GM18873 (cell line): ENCODE results near the gene CACNA1G.

Experiments
- ATAC-seq: cut with Tn5 transposase; IDR thresholded peaks from one replicate; pipeline ENCODE4 v1.9.1; 2021; ENCODE audit warnings: mild to moderate bottlenecking, moderate library complexity, moderate number of reproducible peaks; ENCODE audit not compliant: unreplicated experiment, low FRiP score

The CACNA1G gene

GRCh38 chr17:50564916-50565315 is 4.4 kb downstream of the CACNA1G start:
- no peak for ATAC-seq

DNA sequence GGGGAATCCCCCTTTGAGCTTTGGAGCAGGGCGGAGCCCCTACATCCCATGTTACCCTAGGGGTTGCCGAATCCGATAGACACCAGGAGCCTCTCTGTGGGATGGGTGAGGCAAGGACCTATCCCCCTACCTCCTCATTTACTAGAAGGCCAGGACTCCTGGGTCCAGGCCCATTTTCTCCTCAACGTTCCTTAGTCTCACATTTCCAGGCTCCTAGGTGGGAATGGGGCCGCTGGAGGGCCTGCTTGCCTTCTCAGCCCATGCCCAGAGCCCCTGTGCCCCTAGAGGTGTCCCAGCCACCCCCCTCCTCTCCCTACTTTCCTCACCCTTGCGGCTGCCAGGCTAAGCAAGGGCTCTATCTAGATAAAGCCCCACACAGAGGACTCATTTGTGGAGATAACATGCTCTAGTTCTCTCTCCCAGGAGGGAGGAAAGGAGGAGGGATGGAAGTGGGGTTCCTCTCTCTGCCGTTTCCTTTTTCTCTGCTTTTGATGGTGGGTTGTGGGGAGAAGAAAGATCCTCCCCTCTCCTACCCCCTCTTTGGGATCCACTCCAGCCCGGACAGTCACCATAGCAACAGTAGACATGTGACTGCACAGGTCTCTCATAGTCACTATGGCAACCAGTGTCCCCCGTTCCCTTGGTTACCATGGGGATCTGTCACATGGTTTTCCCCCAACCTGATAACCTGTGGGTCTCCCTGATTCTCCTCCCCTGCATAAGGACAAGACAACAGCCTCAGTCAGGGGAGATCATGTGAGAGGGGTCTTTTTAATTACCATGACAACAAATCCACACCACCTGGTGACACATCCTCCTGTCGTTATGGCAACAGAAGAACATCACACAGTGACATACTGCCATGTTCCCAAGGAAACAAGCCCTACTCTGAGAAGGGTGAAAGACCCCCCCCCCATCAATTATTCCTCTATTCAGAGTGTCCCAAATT is 5.2 kb downstream of the CACNA1G start:
- no peak for ATAC-seq

- no peak for ATAC-seq
These were observed 6.4 kb downstream of the CACNA1G start for GRCh38 chr17:50566886-50567285.

DNA sequence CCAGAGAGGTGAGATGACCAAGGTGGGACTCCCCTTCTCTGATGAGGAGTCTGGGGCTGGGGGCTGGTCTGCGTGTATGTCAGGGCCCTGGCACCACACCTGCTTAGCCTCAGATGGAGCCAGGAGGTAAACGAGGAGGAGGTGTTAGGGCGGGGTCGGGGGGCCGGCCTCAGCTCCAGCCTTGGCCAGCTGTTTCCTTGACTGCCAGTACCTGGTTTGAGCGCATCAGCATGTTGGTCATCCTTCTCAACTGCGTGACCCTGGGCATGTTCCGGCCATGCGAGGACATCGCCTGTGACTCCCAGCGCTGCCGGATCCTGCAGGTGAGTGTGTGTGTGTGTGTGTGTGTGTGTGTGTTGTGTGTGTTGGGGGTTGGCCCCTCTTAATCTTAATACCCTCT is 8.1 kb downstream of the CACNA1G start:
- no peak for ATAC-seq

- ATAC-seq, result no peak
These were observed 9.1 kb downstream of the CACNA1G start for GRCh38 chr17:50569592-50569991.

DNA sequence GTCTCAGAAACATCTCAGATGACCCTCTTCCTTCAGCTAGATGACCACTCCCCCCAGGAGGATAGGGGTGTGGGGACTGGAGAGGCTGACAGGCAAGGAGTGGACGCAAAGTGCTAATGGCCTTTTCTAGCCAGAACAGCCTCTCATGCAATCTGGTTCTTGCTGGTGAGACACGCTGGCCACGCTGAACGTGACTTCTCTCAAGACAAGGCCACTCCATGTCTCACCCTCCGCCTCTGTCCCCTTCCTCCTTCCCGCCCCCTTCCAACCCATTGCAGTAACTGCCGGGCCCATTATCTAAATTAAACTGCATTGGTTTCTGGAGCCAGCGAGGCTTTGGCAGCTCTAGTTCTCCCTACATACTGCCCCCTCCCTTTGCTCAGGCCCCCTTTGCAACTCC is 9.5 kb downstream of the CACNA1G start:
- ATAC-seq, result no peak

GRCh38 chr17:50570528-50570927 is 10.0 kb downstream of the CACNA1G start:
- ATAC-seq, result no peak

DNA sequence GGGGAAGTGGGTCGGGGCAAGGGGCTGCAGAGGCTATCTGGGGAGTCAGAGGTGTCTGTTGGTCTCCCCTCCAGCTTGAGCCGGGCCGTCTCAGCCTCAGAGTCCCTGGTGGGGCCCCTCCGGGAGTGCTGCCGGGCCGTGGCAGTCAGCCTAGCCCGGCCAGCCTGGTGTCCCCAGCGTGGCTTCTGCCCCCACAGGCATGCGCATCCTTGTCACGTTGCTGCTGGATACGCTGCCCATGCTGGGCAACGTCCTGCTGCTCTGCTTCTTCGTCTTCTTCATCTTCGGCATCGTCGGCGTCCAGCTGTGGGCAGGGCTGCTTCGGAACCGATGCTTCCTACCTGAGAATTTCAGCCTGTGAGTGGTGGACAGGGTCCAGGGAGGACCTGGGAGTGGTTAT is 11.2 kb downstream of the CACNA1G start:
- no peak for ATAC-seq

DNA sequence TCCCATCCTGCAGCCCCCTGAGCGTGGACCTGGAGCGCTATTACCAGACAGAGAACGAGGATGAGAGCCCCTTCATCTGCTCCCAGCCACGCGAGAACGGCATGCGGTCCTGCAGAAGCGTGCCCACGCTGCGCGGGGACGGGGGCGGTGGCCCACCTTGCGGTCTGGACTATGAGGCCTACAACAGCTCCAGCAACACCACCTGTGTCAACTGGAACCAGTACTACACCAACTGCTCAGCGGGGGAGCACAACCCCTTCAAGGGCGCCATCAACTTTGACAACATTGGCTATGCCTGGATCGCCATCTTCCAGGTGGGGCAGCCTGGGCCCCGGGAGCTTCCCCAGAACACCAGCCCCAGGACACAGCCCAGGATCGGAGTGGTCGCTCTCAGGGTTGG is 12.0 kb downstream of the CACNA1G start:
- ATAC-seq, result no peak

- no peak for ATAC-seq
These were observed 13.5 kb downstream of the CACNA1G start for GRCh38 chr17:50573866-50574611.

DNA sequence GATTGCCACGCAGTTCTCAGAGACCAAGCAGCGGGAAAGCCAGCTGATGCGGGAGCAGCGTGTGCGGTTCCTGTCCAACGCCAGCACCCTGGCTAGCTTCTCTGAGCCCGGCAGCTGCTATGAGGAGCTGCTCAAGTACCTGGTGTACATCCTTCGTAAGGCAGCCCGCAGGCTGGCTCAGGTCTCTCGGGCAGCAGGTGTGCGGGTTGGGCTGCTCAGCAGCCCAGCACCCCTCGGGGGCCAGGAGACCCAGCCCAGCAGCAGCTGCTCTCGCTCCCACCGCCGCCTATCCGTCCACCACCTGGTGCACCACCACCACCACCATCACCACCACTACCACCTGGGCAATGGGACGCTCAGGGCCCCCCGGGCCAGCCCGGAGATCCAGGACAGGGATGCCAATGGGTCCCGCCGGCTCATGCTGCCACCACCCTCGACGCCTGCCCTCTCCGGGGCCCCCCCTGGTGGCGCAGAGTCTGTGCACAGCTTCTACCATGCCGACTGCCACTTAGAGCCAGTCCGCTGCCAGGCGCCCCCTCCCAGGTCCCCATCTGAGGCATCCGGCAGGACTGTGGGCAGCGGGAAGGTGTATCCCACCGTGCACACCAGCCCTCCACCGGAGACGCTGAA is 15.2 kb downstream of the CACNA1G start:
- ATAC-seq, result no peak

DNA sequence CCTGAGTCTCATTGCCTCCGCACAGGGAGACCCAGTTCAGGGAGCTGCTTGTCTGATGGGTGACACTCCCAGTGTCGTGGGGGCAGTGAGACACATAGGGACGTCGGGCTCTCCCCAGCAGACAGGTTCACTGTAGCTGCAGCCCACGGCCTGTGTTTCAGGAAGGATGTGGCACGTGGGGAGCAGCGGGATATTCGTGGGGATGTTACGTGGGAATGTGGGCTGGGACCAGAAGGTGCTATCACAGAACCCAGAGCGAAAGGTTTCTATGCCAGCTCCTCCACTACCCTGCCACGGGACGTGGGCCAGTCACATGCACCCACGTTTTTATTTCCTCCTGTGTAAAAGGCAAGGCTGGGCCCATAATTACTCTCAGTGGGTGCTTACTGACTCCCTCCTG is 16.3 kb downstream of the CACNA1G start:
- no peak for ATAC-seq

- ATAC-seq, result no peak
These were observed 17.0 kb downstream of the CACNA1G start for GRCh38 chr17:50577451-50577954.

- ATAC-seq, result no peak
These were observed 17.7 kb downstream of the CACNA1G start for GRCh38 chr17:50578173-50578572.

GRCh38 chr17:50579399-50579798 is 18.9 kb downstream of the CACNA1G start:
- ATAC-seq, result no peak

GRCh38 chr17:50580646-50581045 is 20.1 kb downstream of the CACNA1G start:
- no peak for ATAC-seq

- no peak for ATAC-seq
These were observed 20.8 kb downstream of the CACNA1G start for GRCh38 chr17:50581316-50581715.

DNA sequence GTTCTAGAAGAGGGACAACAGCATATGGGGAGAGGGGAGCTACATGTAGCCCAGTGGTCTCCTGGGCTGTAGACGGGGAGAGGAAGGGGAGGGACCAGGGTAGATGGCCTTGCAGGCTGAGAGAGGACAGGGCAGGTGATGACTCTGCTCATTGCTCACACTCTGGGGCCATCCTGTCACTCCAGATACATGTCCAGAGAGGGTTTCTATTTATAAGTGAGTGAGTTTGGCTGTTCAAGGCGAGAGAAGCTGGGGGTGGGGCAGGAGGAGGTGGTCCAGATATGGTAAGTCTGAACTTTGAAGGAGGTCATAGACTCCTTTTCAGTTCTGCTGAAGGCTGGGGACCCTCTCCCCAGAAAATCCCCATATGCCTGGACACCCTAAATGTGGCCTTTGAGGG is 22.2 kb downstream of the CACNA1G start:
- ATAC-seq, result no peak

- no peak for ATAC-seq
These were observed 23.1 kb downstream of the CACNA1G start for GRCh38 chr17:50583641-50584040.

DNA sequence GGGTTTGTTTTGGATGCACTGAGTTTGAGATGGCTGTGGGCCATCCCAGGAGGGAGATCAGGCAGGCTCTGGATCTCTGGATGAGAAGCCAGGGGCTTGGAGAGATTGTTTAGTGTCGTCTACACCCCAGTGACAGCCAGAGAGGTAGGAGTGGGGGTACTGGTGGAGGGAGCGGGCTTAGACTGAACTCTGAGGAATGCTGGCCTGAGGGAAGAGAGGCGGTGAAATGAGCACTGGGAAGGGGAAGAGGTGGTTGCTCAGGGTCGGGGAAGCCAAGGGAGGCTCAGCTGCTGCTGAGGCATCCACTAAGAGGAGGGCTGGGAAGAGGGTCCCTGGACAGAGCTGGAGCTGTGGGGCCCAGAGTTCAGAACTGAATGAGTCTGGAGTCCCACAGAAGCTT is 23.6 kb downstream of the CACNA1G start:
- no peak for ATAC-seq

DNA sequence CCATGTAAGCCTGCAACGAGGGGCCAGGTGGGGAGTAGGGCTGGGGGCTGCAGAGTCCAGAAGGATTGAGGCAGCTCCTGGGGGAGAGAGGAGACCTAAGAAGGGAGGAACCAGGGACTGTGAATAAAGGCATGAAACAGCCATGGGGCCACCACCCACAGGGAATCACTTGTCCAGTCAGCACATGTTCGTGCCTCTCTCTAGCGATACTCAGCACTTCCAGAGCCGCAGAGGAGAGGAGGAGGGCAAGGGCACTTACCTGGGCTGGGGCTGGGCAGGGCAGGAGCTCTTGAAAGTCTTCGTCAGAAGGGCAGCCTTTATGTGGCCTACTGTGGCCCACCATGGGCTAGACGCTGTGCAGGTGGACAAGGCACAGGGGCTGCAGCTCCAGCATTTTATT is 24.2 kb downstream of the CACNA1G start:
- no peak for ATAC-seq
